ENCODE measurements around the gene SETD7.

Gene SETD7

DNA sequence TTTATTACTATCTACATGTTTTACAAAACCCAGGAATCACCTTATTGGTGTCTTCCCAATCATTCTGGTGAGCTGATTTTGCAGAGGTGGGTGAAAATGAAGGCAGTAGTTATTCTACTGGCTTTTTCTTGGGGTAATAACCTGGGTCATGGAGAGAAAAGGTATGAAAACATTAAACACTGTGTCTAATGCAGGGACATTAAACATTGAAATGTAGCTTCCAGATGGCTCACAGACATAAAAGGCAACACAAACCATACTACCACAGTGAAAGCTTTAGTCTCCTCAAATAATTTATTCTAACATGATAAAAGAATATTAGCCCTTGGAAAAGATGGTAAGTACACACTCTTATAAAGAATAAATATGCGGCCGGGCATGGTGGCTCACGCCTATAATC, 8.0 kb downstream of the SETD7 start:
- DNase-seq, result no peak

DNA sequence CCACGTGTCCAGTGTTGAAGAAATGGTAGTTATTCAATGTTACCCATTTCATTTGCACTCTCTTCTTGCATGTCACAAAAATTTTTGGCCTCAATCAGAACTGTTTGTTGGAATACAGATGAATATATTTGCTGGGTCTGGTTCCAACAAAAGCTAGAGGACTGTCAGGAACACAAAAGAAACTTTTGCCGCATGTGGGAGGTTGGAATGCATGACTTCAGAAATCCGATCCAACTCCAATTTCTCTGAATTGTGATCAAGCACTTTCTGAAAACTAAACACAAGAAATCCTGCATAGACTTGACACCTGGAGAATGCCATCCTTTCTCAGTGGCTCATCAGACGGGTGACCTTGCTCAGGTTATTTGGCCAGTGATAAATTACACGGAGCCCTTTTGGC, 15.4 kb downstream of the SETD7 start:
- no peak for DNase-seq

DNA sequence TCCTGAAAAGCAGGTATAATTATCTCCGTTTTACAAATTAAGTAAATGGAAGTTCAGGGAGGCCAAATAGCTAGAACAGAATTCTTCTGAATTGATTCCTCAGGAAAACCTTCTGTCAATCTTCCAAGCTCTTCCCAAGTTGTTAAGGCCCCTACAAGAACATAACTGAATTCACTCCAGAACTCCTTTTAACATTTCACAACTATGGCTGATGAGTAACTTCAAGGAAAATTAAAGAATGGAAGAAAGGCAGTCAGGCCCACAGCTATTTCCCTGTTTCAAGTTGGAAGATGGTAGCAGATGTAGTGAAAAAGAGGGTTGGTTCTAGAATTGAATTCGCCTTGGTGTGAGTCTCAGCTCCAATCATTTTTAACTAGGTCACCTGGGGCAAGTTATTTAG, 15.9 kb downstream of the SETD7 start:
- DNase-seq, result no peak

- no peak for DNase-seq
Observed at GRCh38 chr4:139537292-139537691, 18.7 kb downstream of the SETD7 start.

DNA sequence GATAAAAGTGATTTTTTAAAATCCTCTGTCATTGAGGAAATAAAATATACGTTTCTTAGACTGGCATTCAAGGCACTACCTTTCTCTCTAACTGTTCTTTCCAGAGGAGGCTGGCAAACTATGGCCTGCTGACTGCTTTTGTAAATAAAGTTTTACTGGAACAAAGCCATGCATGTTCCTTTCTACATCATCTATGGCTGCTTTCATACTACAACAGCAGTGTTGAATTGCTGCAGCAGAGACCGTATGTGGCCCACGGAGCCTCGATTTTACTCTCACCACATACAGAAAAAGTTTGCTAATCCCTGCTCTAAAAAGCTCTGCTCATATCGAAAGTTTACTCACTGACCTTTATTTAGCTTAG, 20.2 kb downstream of the SETD7 start:
- no peak for DNase-seq

DNA sequence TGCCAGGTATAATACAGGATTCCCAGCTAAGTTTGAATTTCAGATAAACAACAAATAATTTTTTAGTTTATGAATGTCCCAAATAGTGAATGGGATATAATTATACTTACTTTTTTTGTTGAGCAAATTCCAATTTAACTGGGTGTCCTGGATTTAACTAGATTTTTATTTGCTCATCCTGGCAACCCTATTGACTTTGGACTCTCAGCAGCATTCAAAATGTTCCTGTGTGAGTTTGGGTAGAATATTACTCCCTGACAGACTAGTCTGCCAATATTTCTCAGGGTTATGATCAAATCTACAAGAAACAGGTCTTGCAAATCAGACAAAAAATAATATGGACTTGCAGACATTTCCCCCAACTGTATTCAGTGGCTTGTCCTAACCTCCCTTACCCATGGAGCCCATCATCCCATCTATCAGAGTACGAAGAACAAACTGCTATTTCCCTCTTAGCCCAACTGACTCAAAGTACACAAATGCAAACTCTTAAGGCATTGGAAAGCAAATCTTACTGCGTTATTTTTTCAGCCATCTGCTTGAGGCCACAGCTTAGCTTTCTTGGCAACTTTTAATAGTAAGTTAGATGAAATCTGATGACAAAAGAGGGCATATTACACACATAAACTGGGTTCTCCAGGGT, 20.7 kb downstream of the SETD7 start:
- no peak for DNase-seq

GRCh38 chr4:139534287-139534950, 21.6 kb downstream of the SETD7 start:
- DNase-seq, result no peak

GRCh38 chr4:139533511-139533910, 22.5 kb downstream of the SETD7 start:
- no peak for DNase-seq

- DNase-seq, result no peak
Observed at GRCh38 chr4:139532947-139533346, 23.1 kb downstream of the SETD7 start.

- DNase-seq, result peak; percentile 40
Observed at GRCh38 chr4:139530833-139531427, 25.1 kb downstream of the SETD7 start.

DNA sequence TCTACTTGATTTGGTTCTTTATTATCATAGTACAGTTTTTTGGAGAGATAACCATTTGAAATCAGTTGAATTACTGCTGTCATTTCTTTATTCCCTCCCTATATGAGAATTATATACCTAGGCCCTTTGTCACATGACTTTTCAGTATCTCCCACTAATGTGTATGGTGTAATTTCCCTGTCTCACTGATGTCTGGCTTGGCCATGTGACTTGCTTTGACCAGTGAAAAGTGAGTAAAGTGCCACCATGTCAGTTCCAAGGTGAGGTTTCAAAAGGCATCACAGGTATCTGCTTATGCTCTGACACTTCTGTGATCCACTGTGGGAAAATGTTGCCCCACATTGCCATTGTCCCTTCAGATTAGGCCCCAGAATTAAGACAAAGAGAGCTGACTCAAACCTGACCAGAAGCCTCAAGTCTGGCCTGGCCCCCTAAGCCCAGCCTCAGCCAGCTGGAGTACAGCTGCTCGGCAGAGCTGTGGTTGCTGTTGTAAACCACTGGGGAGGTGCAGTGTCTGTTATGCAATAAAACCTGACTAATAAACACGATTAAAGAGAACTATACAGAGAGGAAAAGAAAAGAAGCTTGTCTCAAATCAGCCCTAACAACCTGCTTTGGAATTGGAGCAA, 27.5 kb downstream of the SETD7 start:
- peak; percentile 93 for DNase-seq

- DNase-seq, result no peak
Observed at GRCh38 chr4:139526928-139527327, 29.1 kb downstream of the SETD7 start.

GRCh38 chr4:139525414-139525813, 30.6 kb downstream of the SETD7 start:
- no peak for DNase-seq

GRCh38 chr4:139524062-139524631, 31.9 kb downstream of the SETD7 start:
- DNase-seq, result peak; percentile 29

GRCh38 chr4:139523076-139523475, 32.9 kb downstream of the SETD7 start:
- DNase-seq, result no peak

- peak; percentile 47 for DNase-seq
Observed at GRCh38 chr4:139522457-139522856, 33.6 kb downstream of the SETD7 start.

- DNase-seq, result peak; percentile 93
Observed at GRCh38 chr4:139521754-139522401, 34.1 kb downstream of the SETD7 start.

DNA sequence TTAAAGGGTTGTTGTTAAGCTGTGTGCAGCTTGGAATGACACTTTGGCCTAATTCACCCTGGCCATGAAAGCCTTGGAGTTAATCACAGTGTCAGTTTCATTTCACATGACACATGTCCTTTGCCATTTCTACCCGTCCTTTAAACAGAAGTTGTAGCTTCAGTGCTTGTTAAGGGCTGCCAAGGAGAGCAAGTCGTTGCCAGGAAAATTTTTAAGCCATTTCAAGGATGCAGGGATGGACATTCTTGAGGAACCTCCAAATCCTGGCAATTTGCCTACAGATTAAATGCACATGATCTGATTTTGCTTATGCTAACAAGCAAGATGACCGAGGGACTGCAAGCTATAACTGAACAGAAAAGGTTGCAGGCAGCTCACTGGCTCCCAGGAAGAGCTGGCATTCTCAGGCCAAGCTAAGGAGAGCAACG, 40.5 kb downstream of the SETD7 start:
- no peak for DNase-seq

- no peak for DNase-seq
Observed at GRCh38 chr4:139514382-139515059, 41.5 kb downstream of the SETD7 start.

- peak; percentile 54 for DNase-seq
Observed at GRCh38 chr4:139511320-139511719, 44.7 kb downstream of the SETD7 start.

DNA sequence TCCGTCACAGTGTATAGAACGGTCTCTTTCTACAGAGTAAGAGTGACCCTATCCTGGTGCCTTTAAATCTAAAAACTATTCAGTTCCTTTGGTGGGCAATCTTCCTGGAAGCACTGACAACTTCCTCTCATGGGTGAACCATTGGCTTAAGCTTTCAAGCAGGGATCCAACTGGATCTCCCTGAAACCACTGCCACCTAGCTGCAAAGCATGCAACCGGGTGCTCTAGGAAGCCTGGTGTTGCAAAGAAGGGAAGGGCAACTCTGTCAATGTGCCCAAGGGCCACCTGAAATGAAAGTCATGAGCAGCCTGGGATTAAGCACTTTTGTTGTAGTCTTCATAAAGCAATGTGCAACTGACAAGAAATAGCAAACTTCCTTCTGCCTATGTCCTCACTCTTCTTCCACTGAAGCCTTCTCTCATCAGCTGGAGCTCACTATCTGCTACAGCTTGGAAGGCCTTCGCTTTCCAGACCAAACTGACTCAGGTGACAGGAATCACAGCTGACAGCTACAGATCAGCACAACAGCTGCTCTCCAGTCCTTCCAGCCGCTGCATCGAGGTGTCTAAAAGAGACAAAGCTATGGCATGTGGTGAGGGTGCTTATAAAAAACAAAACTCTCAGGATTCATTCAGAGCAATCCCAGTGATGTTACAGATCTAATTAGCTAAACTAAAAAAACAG, 46.1 kb downstream of the SETD7 start:
- DNase-seq, result peak; percentile 39
